Pulmonary artery endothelial cell (primary cell): ENCODE measurements around the gene GRM7. TPM values are rescaled to one million over a fixed set of nuclear protein-coding genes. Genes with fewer than 3 reads are reported as not detected.
A peak's percentile ranks its signal among the peaks of the same experiment; 100 is the strongest.

Experiments used
- DNase-seq: peaks from one replicate; pipeline ENCODE4 v3.0.0-alpha.2; 2011; ENCODE audit warnings: low read depth, low spot score
- total RNA-seq: library from RNA; depleted of rRNA; stranded (reverse); fragments of >200 nt; gene quantifications from 2 replicates; pipeline ENCODE4 v1.2.3, GENCODE V29; 2014

The GRM7 gene
- total RNA-seq, 1 donor from 2014 or later: not detected

- no peak for DNase-seq
Observed at GRCh38 chr3:7144697-7145308, 283.9 kb downstream of the GRM7 start.

- DNase-seq: no peak
Observed at GRCh38 chr3:7146529-7146928, 285.6 kb downstream of the GRM7 start.

GRCh38 chr3:7158516-7158915 is 297.6 kb downstream of the GRM7 start:
- DNase-seq: no peak

- no peak for DNase-seq
Observed at GRCh38 chr3:7160689-7161088, 299.8 kb downstream of the GRM7 start.

GRCh38 chr3:7166460-7166859 is 305.5 kb downstream of the GRM7 start:
- DNase-seq: no peak

GRCh38 chr3:7171493-7171892 is 310.6 kb downstream of the GRM7 start:
- DNase-seq: no peak

- DNase-seq: no peak
Observed at GRCh38 chr3:7172996-7173395, 312.1 kb downstream of the GRM7 start.

GRCh38 chr3:7188551-7188950 is 327.6 kb downstream of the GRM7 start:
- DNase-seq: no peak

- peak; percentile 15 for DNase-seq
Observed at GRCh38 chr3:7190095-7190494, 329.2 kb downstream of the GRM7 start.

GRCh38 chr3:7193269-7193668 is 332.4 kb downstream of the GRM7 start:
- DNase-seq: no peak

GRCh38 chr3:7194071-7194835 is 333.3 kb downstream of the GRM7 start:
- no peak for DNase-seq

- no peak for DNase-seq
Observed at GRCh38 chr3:7195934-7196333, 335.0 kb downstream of the GRM7 start.

- DNase-seq: no peak
Observed at GRCh38 chr3:7201784-7202183, 340.9 kb downstream of the GRM7 start.

GRCh38 chr3:7203969-7204847 is 343.3 kb downstream of the GRM7 start:
- no peak for DNase-seq

- DNase-seq: no peak
Observed at GRCh38 chr3:7204848-7205156, 343.9 kb downstream of the GRM7 start.

- DNase-seq: no peak
Observed at GRCh38 chr3:7205535-7205934, 344.6 kb downstream of the GRM7 start.

- no peak for DNase-seq
Observed at GRCh38 chr3:7205962-7206361, 345.0 kb downstream of the GRM7 start.

- DNase-seq: no peak
Observed at GRCh38 chr3:7207125-7207524, 346.2 kb downstream of the GRM7 start.

- DNase-seq: no peak
Observed at GRCh38 chr3:7207928-7208327, 347.0 kb downstream of the GRM7 start.

GRCh38 chr3:7209098-7209497 is 348.2 kb downstream of the GRM7 start:
- no peak for DNase-seq

- DNase-seq: no peak
Observed at GRCh38 chr3:7211740-7212139, 350.8 kb downstream of the GRM7 start.

- DNase-seq: no peak
Observed at GRCh38 chr3:7215706-7216105, 354.8 kb downstream of the GRM7 start.
